KMS-11 (cell line): ENCODE measurements around the gene PLET1.
"Not testable (repeated sequence)": the region's sequence is repeated elsewhere in the genome, so short reads cannot be mapped to it uniquely, and the experiment has no call there.

Experiments
- H2AFZ ChIP-seq: fragments of 200-600 bp; sonication (generic); 2 replicates; pipeline ENCODE4 v1.6.1; 2016; ENCODE audit warnings: antibody characterized with exemption, mixed run types, low read depth
- H3K27ac ChIP-seq: fragments of 200-600 bp; sonication (generic); 2 replicates; pipeline ENCODE4 v1.6.1; 2016; ENCODE audit warnings: mild to moderate bottlenecking, mixed run types
- H3K27me3 ChIP-seq: fragments of 200-600 bp; sonication (generic); 2 replicates; pipeline ENCODE4 v1.6.1; 2017; ENCODE audit warnings: mild to moderate bottlenecking, low read depth, mixed run types, moderate library complexity; ENCODE audit not compliant: insufficient read depth
- H3K36me3 ChIP-seq: fragments of 200-600 bp; sonication (generic); 2 replicates; pipeline ENCODE4 v1.6.1; 2017; ENCODE audit warnings: mild to moderate bottlenecking, mixed run types; ENCODE audit not compliant: insufficient read depth
- H3K4me1 ChIP-seq: fragments of 200-600 bp; sonication (generic); 2 replicates; pipeline ENCODE4 v1.6.1; 2016; ENCODE audit warnings: mild to moderate bottlenecking, low read depth, mixed run types; ENCODE audit not compliant: poor library complexity, severe bottlenecking
- H3K4me2 ChIP-seq: fragments of 200-600 bp; sonication (generic); 2 replicates; pipeline ENCODE4 v1.7.0; 2016; ENCODE audit warnings: mild to moderate bottlenecking, mixed run types
- H3K4me3 ChIP-seq: fragments of 200-600 bp; sonication (generic); IDR thresholded peaks from 2 replicates; pipeline ENCODE4 v1.6.1; 2017; ENCODE audit warnings: low read depth, low read length, mixed read lengths; ENCODE audit not compliant: insufficient read depth
- H3K79me2 ChIP-seq: fragments of 200-600 bp; sonication (generic); 2 replicates; pipeline ENCODE4 v1.6.1; 2016; ENCODE audit warnings: low read depth, mixed run types; ENCODE audit not compliant: insufficient read depth
- H3K9ac ChIP-seq: fragments of 200-600 bp; sonication (generic); 2 replicates; pipeline ENCODE4 v1.6.1; 2016; ENCODE audit warnings: mild to moderate bottlenecking, mixed run types
- H4K20me1 ChIP-seq: fragments of 200-600 bp; sonication (generic); 2 replicates; pipeline ENCODE4 v1.6.1; 2016; ENCODE audit warnings: mild to moderate bottlenecking, mixed run types; ENCODE audit not compliant: insufficient read depth
- TF ChIP-seq, protein P1 (sequence below): fragments of 200-600 bp; sonication (generic); conservative IDR thresholded peaks from 2 replicates; pipeline ENCODE4 v1.6.1; 2017; ENCODE audit warnings: low read depth, mild to moderate bottlenecking, antibody characterized with exemption, low read length, moderate library complexity, mixed read lengths

Gene PLET1

GRCh38 chr11:112206071-112206470 is 54.6 kb downstream of the PLET1 start:
- Histone ChIP-seq H3K4me1 (no peaks in the 10 kb centered on the region), H3K79me2 (no peaks in the 10 kb centered on the region), H4K20me1 (no peaks in the 10 kb centered on the region), H3K4me3 (no peak overlapping the region), H3K4me2 (no peak overlapping the region), H3K9ac (no peak overlapping the region), H3K36me3 (no peaks in the 10 kb centered on the region), H3K27ac (no peak overlapping the region), H2AFZ (no peak overlapping the region), H3K27me3 (no peaks in the 10 kb centered on the region)
- TF ChIP-seq, protein P1, sequence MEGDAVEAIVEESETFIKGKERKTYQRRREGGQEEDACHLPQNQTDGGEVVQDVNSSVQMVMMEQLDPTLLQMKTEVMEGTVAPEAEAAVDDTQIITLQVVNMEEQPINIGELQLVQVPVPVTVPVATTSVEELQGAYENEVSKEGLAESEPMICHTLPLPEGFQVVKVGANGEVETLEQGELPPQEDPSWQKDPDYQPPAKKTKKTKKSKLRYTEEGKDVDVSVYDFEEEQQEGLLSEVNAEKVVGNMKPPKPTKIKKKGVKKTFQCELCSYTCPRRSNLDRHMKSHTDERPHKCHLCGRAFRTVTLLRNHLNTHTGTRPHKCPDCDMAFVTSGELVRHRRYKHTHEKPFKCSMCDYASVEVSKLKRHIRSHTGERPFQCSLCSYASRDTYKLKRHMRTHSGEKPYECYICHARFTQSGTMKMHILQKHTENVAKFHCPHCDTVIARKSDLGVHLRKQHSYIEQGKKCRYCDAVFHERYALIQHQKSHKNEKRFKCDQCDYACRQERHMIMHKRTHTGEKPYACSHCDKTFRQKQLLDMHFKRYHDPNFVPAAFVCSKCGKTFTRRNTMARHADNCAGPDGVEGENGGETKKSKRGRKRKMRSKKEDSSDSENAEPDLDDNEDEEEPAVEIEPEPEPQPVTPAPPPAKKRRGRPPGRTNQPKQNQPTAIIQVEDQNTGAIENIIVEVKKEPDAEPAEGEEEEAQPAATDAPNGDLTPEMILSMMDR = no peak

GRCh38 chr11:112200252-112200651 is 60.4 kb downstream of the PLET1 start:
- no peak overlapping the region for H3K27ac ChIP-seq
- H3K4me1 ChIP-seq = no peaks in the 10 kb centered on the region
- no peaks in the 10 kb centered on the region for H3K36me3 ChIP-seq
- H2AFZ ChIP-seq = no peak overlapping the region
- no peaks in the 10 kb centered on the region for H4K20me1 ChIP-seq
- no peak overlapping the region for H3K4me3 ChIP-seq
- no peak overlapping the region for H3K4me2 ChIP-seq
- no peaks in the 10 kb centered on the region for H3K27me3 ChIP-seq
- TF ChIP-seq, protein P1 = no peak
- no peak overlapping the region for H3K9ac ChIP-seq
- H3K79me2 ChIP-seq = no peaks in the 10 kb centered on the region

GRCh38 chr11:112199101-112199500 is 61.6 kb downstream of the PLET1 start:
- not testable (repeated sequence) for H3K79me2 ChIP-seq, H3K27ac ChIP-seq, H2AFZ ChIP-seq, H4K20me1 ChIP-seq, H3K27me3 ChIP-seq, H3K4me1 ChIP-seq, H3K9ac ChIP-seq, H3K4me2 ChIP-seq, H3K4me3 ChIP-seq, H3K36me3 ChIP-seq
